H9 (cell line): ENCODE measurements around the gene LGALS7B. TPM values are rescaled to one million over a fixed set of nuclear protein-coding genes. Genes with fewer than 3 reads are reported as not detected.

Experiments
- DNase-seq: peaks from one replicate; pipeline ENCODE4 v3.0.0-alpha.2; 2017
- H2AFZ ChIP-seq: one replicate; pipeline ENCODE4 v1.6.1; 2013; ENCODE audit warnings: mild to moderate bottlenecking, low read length, control low read depth, moderate library complexity
- H2AK5ac ChIP-seq: 2 replicates; pipeline ENCODE4 v1.6.1; 2013; ENCODE audit warnings: low read length, control low read depth, mixed read lengths; ENCODE audit not compliant: insufficient read length
- H2BK120ac ChIP-seq: one replicate; pipeline ENCODE4 v1.6.1; 2013; ENCODE audit warnings: low read depth, mild to moderate bottlenecking, low read length, control low read depth, inconsistent platforms; ENCODE audit not compliant: poor library complexity, severe bottlenecking
- H2BK12ac ChIP-seq: 2 replicates; pipeline ENCODE4 v1.6.1; 2013; ENCODE audit warnings: low read length, control low read depth, mixed read lengths, low read depth; ENCODE audit not compliant: insufficient read length
- H2BK15ac ChIP-seq: 2 replicates; pipeline ENCODE4 v1.6.1; 2013; ENCODE audit warnings: low read depth, low read length, control low read depth
- H2BK20ac ChIP-seq: one replicate; pipeline ENCODE4 v1.6.1; 2013; ENCODE audit warnings: low read depth, mild to moderate bottlenecking, low read length, control low read depth, inconsistent platforms; ENCODE audit not compliant: poor library complexity, severe bottlenecking
- H2BK5ac ChIP-seq: 2 replicates; pipeline ENCODE4 v1.6.1; 2013; ENCODE audit warnings: low read length, control low read depth, mixed read lengths; ENCODE audit not compliant: insufficient read length
- H3K14ac ChIP-seq: 2 replicates; pipeline ENCODE4 v1.6.1; 2013; ENCODE audit warnings: low read length, control low read depth; ENCODE audit not compliant: insufficient read depth
- H3K18ac ChIP-seq: 2 replicates; pipeline ENCODE4 v1.6.1; 2013; ENCODE audit warnings: low read depth, mild to moderate bottlenecking, mixed read lengths, low read length, control low read depth; ENCODE audit not compliant: insufficient read length
- H3K23ac ChIP-seq: 2 replicates; pipeline ENCODE4 v1.6.1; 2013; ENCODE audit warnings: low read length, control low read depth, mixed read lengths, low read depth; ENCODE audit not compliant: insufficient read length
- H3K23me2 ChIP-seq: 2 replicates; pipeline ENCODE4 v1.6.1; 2013; ENCODE audit warnings: low read depth, mild to moderate bottlenecking, mixed read lengths, low read length, control low read depth; ENCODE audit not compliant: insufficient read length, poor library complexity, severe bottlenecking
- H3K27ac ChIP-seq: 2 replicates; pipeline ENCODE4 v1.5.1; 2013; ENCODE audit warnings: low read length, control low read depth, mixed read lengths, low read depth; ENCODE audit not compliant: insufficient read length
- H3K27me3 ChIP-seq: 2 replicates; pipeline ENCODE4 v1.6.1; 2013; ENCODE audit warnings: low read length, control low read depth, inconsistent platforms; ENCODE audit not compliant: insufficient read depth
- H3K4ac ChIP-seq: 2 replicates; pipeline ENCODE4 v1.6.1; 2013; ENCODE audit warnings: low read depth, mild to moderate bottlenecking, control low read depth, inconsistent platforms, low read length, moderate library complexity
- H3K4me1 ChIP-seq: 2 replicates; pipeline ENCODE4 v1.6.1; 2013; ENCODE audit warnings: low read length, control low read depth, inconsistent platforms; ENCODE audit not compliant: insufficient read depth
- H3K4me2 ChIP-seq: 2 replicates; pipeline ENCODE4 v1.6.1; 2013; ENCODE audit warnings: low read length, control low read depth, mixed read lengths; ENCODE audit not compliant: insufficient read length, insufficient read depth
- H3K56ac ChIP-seq: 2 replicates; pipeline ENCODE4 v1.6.1; 2013; ENCODE audit warnings: low read depth, mild to moderate bottlenecking, mixed read lengths, low read length, control low read depth; ENCODE audit not compliant: insufficient read length
- H3K79me1 ChIP-seq: 2 replicates; pipeline ENCODE4 v1.6.1; 2013; ENCODE audit warnings: low read depth, mild to moderate bottlenecking, moderate library complexity, low read length, control low read depth, inconsistent platforms; ENCODE audit not compliant: insufficient read depth, poor library complexity, severe bottlenecking
- H3K79me2 ChIP-seq: 2 replicates; pipeline ENCODE4 v1.6.1; 2013; ENCODE audit warnings: low read length, control low read depth, inconsistent platforms; ENCODE audit not compliant: insufficient read depth
- H3K9ac ChIP-seq: 2 replicates; pipeline ENCODE4 v1.6.1; 2013; ENCODE audit warnings: low read length, control low read depth, mixed read lengths; ENCODE audit not compliant: insufficient read length; ENCODE audit errors: extremely low read depth
- H3K9me3 ChIP-seq: one replicate; pipeline ENCODE4 v1.6.1; 2013; ENCODE audit warnings: low read depth, low read length, inconsistent platforms; ENCODE audit not compliant: control insufficient read depth
- H3T11ph ChIP-seq: one replicate; pipeline ENCODE4 v1.6.1; 2013; ENCODE audit warnings: mild to moderate bottlenecking, low read length, control low read depth, inconsistent platforms
- H4K20me1 ChIP-seq: one replicate; pipeline ENCODE4 v1.6.1; 2013; ENCODE audit not compliant: control insufficient read depth, insufficient read length, insufficient read depth
- H4K5ac ChIP-seq: 2 replicates; pipeline ENCODE4 v1.6.1; 2013; ENCODE audit warnings: low read depth, mild to moderate bottlenecking, mixed read lengths, low read length, control low read depth; ENCODE audit not compliant: insufficient read length
- H4K8ac ChIP-seq: replicated peaks from 2 replicates; pipeline ENCODE4 v1.6.1; 2013; ENCODE audit warnings: low read length, control low read depth, mixed read lengths, low read depth; ENCODE audit not compliant: insufficient read length
- H4K91ac ChIP-seq: 2 replicates; pipeline ENCODE4 v1.6.1; 2013; ENCODE audit warnings: low read depth, mild to moderate bottlenecking, moderate library complexity, mixed read lengths, low read length, control low read depth; ENCODE audit not compliant: insufficient read length
- H3K27ac Mint-ChIP-seq, 3 experiments: 2 replicates in 2 of 3; 3 replicates in 1 of 3; pipeline ENCODE4 v1.8.0; 2020 to 2021; ENCODE audit warnings: mixed read lengths in 3 of 3, mild to moderate bottlenecking in 1 of 3, moderate library complexity in 1 of 3
- H3K27me3 Mint-ChIP-seq: 2 replicates; pipeline ENCODE4 v1.8.0; 2021; ENCODE audit warnings: low read depth, mild to moderate bottlenecking, moderate library complexity, mixed read lengths
- H3K36me3 Mint-ChIP-seq, 3 experiments: 2 replicates in 2 of 3; 3 replicates in 1 of 3; pipeline ENCODE4 v1.8.0; 2020 to 2021; ENCODE audit warnings: low read depth in 3 of 3, mixed read lengths in 3 of 3; ENCODE audit not compliant: insufficient read depth in 1 of 3
- H3K4me1 Mint-ChIP-seq, 2 experiments: 2 replicates each; pipeline ENCODE4 v1.8.0; 2020; ENCODE audit warnings: mixed read lengths in 2 of 2
- H3K4me3 Mint-ChIP-seq, 2 experiments: 2 replicates in 1 of 2; 3 replicates in 1 of 2; pipeline ENCODE4 v1.8.0; 2020 to 2021; ENCODE audit warnings: mild to moderate bottlenecking in 2 of 2, mixed read lengths in 2 of 2, moderate library complexity in 1 of 2
- H3K9me3 Mint-ChIP-seq, 2 experiments: 2 replicates in 1 of 2; 3 replicates in 1 of 2; pipeline ENCODE4 v1.8.0; 2020; ENCODE audit warnings: mild to moderate bottlenecking in 2 of 2, mixed read lengths in 2 of 2, moderate library complexity in 1 of 2
- WGBS: extraction: QIAGEN DNeasy Blood & Tissue Kit; methylation state at CpG from one replicate; pipeline ENCODE4 v1.1.7; 2013; ENCODE audit warnings: missing lambda C conversion rate, low lambda C conversion rate, mixed read lengths; ENCODE audit not compliant: insufficient read length; ENCODE audit errors: extremely low coverage; 5-methylcytosine and 5-hydroxymethylcytosine counted together
- total RNA-seq: library from RNA; stranded (reverse); gene quantifications from 2 replicates; pipeline ENCODE4 v1.2.1, GENCODE V29; 2021
- TF ChIP-seq, protein P1 (sequence below): fragments of 200-600 bp; sonication (generic); conservative IDR thresholded peaks from 3 replicates; pipeline ENCODE4 v1.8.0; 2021; ENCODE audit warnings: antibody characterized with exemption, mild to moderate bottlenecking

LGALS7B gene
- total RNA-seq, 1 experiment from 2014 or later = 0.90 TPM

DNA sequence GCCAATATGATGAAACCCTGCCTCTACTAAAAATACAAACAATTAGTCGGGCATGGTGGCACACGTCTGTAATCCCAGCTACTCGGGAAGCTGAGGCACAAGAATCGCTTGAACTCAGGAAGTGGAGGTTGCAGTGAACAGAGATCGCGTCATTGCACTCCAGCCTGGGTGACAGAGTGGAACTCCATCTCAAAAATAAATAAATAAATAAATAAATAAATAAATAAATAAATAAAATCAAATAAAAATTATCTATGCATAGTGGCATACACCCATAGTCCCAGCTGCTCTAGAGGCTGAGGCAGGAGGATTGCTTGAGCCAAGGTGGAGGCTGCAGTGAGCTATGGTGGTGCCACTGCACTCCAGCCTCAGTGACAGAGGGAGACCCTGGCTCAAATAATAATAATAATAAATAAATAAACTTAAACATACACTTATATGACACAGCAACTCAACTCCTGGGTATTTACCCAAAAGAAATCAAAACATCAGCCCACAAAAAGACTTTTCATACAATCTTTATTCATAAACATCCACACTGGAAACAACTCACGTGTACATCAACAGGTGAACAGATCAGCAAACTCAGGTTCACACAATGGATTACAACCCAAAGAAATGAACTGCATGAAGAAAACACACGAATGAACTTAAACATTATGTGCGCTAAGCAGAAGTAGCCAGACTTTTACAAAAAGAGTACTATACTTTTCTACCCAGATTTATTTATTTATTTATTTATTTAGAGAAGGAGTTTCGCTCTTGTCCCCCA lies 22.5 kb upstream of the LGALS7B start:
- Histone ChIP-seq H3K18ac (no peak overlapping the region), H3K79me2 (no peaks in the 10 kb centered on the region), H3K27ac (no peak overlapping the region), H3K4me2 (no peak overlapping the region), H2BK15ac (no peak overlapping the region), H3K9ac (no peak overlapping the region), H3K4ac (no peak overlapping the region), H4K5ac (no peak overlapping the region), H2BK120ac (no peak overlapping the region), H3K79me1 (no peaks in the 10 kb centered on the region), H3K9me3 (no peaks in the 10 kb centered on the region), H2AFZ (no peak overlapping the region), H4K20me1 (no peaks in the 10 kb centered on the region), H3K23ac (no peak overlapping the region), H2BK5ac (no peak overlapping the region), H3K23me2 (peaks cover 4% of the 10 kb centered on the region), H3K4me1 (peaks cover 4% of the 10 kb centered on the region; the same call in 1 of the 2 replicates), H3K27me3 (no peaks in the 10 kb centered on the region), H4K8ac (no peak overlapping the region), H2BK12ac (no peak overlapping the region), H3T11ph (no peak overlapping the region), H3K56ac (no peak overlapping the region), H2AK5ac (no peak overlapping the region), H4K91ac (no peak overlapping the region), H3K14ac (no peak overlapping the region), H2BK20ac (no peak overlapping the region)
- Mint-ChIP-seq H3K4me1 (peaks cover 0 to 5% of the 10 kb centered on the region in 2 experiments; a peak in 1 of 4 replicates), H3K4me3 (no peak overlapping the region), H3K27ac (no peak overlapping the region), H3K9me3 (no peaks in the 10 kb centered on the region; a peak in 1 of 5 replicates), H3K27me3 (peaks cover 1% of the 10 kb centered on the region), H3K36me3 (no peaks in the 10 kb centered on the region)
- no CpG with 5 or more reads among the region's 10 CpGs for WGBS
- no peak for DNase-seq
- TF ChIP-seq, protein P1, sequence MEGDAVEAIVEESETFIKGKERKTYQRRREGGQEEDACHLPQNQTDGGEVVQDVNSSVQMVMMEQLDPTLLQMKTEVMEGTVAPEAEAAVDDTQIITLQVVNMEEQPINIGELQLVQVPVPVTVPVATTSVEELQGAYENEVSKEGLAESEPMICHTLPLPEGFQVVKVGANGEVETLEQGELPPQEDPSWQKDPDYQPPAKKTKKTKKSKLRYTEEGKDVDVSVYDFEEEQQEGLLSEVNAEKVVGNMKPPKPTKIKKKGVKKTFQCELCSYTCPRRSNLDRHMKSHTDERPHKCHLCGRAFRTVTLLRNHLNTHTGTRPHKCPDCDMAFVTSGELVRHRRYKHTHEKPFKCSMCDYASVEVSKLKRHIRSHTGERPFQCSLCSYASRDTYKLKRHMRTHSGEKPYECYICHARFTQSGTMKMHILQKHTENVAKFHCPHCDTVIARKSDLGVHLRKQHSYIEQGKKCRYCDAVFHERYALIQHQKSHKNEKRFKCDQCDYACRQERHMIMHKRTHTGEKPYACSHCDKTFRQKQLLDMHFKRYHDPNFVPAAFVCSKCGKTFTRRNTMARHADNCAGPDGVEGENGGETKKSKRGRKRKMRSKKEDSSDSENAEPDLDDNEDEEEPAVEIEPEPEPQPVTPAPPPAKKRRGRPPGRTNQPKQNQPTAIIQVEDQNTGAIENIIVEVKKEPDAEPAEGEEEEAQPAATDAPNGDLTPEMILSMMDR = no peak
